GM12892 (cell line): Measurements from ENCODE around the gene HTRA3.

Experiments used
- DNase-seq: peaks from one replicate; pipeline ENCODE4 v3.0.0; 2011; ENCODE audit not compliant: insufficient read length
- FAIRE-seq: peaks from 2 replicates; lab custom pipeline; 2011; peaks lifted over from hg19 to GRCh38; lab: Jason Lieb, UNC
- POLR2A ChIP-seq: IDR thresholded peaks from 2 replicates; pipeline ENCODE4 v1.6.1; 2011; ENCODE audit warnings: low read depth, low read length, control low read depth
- POLR2AphosphoS5 ChIP-seq: IDR thresholded peaks from 2 replicates; pipeline ENCODE4 v1.6.1; 2011; ENCODE audit warnings: low read depth, low read length, control low read depth
- TAF1 ChIP-seq: IDR thresholded peaks from 2 replicates; pipeline ENCODE4 v1.6.1; 2011; ENCODE audit warnings: low read depth, mild to moderate bottlenecking, control low read depth, low read length, borderline replicate concordance

HTRA3 gene

GRCh38 chr4:8244001-8244757, 25.4 kb upstream of the HTRA3 start:
- no peak for DNase-seq
- TF ChIP-seq POLR2A (no peak), TAF1 (no peak)
- no peak for FAIRE-seq

- no peak for TF ChIP-seq POLR2A
- no peak for TF ChIP-seq POLR2AphosphoS5
- no peak for TF ChIP-seq TAF1
- DNase-seq (no peak), FAIRE-seq (no peak)
Measured at GRCh38 chr4:8244931-8245460, 24.6 kb upstream of the HTRA3 start.

GRCh38 chr4:8245884-8246833, 23.4 kb upstream of the HTRA3 start:
- TF ChIP-seq POLR2A (no peak), POLR2AphosphoS5 (no peak), TAF1 (no peak)
- DNase-seq: no peak
- FAIRE-seq: no peak

- no peak for FAIRE-seq
- DNase-seq: no peak
- TF ChIP-seq TAF1: no peak
- TF ChIP-seq POLR2AphosphoS5: no peak
- TF ChIP-seq POLR2A: no peak
Measured at GRCh38 chr4:8247047-8247930, 22.3 kb upstream of the HTRA3 start.

DNA sequence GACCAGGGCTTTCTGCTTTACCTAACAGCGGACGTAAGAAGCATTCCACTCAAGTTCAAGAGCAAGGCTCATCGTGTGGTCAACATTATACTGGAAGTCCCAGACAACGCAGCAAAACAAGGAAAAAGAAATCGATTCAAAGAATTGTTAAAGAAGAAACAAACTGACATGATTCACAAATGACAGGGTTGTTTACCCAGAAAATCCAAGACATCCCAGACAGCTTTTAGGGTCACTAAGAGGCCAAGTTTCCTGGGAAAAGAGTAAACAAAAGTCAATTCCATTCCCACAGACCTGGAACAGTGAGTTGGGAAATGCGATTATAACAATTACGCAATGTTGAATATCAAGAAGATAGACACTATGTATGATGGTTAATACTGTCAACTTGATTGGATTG, 21.5 kb upstream of the HTRA3 start:
- DNase-seq (no peak), FAIRE-seq (no peak)
- TF ChIP-seq POLR2AphosphoS5 (no peak), TAF1 (no peak), POLR2A (no peak)

DNA sequence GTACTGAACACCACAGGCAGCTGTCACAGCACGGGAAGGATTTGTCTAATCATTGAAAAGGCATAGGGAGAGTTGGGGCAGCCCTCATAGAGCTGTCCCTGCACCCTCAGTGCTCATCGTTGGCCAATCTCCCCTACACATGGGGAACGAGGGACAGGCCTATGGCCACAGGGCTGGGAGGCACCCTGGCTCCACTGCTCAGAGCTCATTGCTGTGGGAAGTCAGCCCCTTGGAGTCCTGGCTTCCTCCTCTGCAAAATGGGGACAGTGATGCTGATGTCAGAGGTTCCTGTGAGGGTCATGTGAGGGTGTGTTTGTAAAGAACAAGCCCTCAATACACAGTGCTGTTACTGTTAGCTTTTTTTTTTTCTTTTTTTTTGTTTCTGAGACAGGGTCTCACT, 19.3 kb upstream of the HTRA3 start:
- TF ChIP-seq TAF1: no peak
- no peak for TF ChIP-seq POLR2A
- FAIRE-seq (no peak), DNase-seq (no peak)

DNA sequence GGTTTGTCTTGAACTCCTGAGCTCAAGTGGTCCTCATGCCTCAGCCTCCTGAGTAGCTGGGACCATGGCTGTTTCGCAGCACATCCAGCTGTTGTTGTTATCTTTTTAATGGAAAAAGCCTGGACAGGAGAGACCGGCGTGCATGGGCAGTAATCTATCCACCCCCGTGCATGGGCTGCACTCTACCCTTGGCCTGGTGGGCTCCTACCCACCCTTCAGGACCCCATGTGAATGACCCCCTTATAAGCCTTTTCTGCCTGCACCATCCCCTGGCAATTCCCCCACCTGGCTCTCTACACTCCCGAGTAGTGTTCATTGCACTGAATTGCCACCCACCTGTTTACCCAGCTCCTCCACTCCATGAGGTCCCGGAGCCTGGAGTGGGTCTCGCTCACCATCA, 18.9 kb upstream of the HTRA3 start:
- FAIRE-seq: no peak
- no peak for DNase-seq
- no peak for TF ChIP-seq POLR2AphosphoS5
- TF ChIP-seq POLR2A: no peak
- no peak for TF ChIP-seq TAF1

GRCh38 chr4:8251110-8251883, 18.3 kb upstream of the HTRA3 start:
- TF ChIP-seq POLR2A: no peak
- TF ChIP-seq TAF1: no peak
- TF ChIP-seq POLR2AphosphoS5: no peak
- DNase-seq (no peak), FAIRE-seq (no peak)

- TF ChIP-seq POLR2AphosphoS5 (no peak), TAF1 (no peak), POLR2A (no peak)
- FAIRE-seq (no peak), DNase-seq (no peak)
Measured at GRCh38 chr4:8252301-8253173, 17.0 kb upstream of the HTRA3 start.
